ENCODE data around the gene CNR2.
A peak's percentile ranks its signal among the peaks of the same experiment; 100 is the strongest.

Gene CNR2

DNA sequence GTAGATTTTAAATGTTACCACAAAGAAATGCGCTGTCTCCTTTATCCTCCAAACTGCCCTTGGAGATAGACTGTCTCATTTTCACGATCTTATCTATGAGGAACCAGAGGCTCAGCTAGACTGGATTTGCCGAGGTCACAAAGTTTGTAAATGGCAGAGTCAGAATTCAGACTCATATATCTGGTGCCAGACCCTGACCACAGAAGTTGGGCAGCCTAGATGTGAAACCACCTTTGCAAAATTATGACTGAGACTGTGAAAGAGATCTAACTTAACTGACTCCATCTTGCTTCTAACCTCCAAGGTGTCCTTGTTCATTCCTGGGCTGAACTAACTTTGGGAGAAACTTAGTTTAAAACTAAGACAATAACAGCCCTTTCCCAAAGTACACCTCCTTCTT is 14.1 kb downstream of the CNR2 start:
- no peak overlapping the region for H3K4me3 ChIP-seq (ENCODE audit: low read length)
- TF ChIP-seq, protein P1, sequence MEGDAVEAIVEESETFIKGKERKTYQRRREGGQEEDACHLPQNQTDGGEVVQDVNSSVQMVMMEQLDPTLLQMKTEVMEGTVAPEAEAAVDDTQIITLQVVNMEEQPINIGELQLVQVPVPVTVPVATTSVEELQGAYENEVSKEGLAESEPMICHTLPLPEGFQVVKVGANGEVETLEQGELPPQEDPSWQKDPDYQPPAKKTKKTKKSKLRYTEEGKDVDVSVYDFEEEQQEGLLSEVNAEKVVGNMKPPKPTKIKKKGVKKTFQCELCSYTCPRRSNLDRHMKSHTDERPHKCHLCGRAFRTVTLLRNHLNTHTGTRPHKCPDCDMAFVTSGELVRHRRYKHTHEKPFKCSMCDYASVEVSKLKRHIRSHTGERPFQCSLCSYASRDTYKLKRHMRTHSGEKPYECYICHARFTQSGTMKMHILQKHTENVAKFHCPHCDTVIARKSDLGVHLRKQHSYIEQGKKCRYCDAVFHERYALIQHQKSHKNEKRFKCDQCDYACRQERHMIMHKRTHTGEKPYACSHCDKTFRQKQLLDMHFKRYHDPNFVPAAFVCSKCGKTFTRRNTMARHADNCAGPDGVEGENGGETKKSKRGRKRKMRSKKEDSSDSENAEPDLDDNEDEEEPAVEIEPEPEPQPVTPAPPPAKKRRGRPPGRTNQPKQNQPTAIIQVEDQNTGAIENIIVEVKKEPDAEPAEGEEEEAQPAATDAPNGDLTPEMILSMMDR (IDR thresholded peaks at IDR 0.05; ENCODE audit: insufficient read depth, low read depth, low read length, missing control alignments) = no peak
- no peak for DNase-seq (ENCODE audit: low read depth)

DNA sequence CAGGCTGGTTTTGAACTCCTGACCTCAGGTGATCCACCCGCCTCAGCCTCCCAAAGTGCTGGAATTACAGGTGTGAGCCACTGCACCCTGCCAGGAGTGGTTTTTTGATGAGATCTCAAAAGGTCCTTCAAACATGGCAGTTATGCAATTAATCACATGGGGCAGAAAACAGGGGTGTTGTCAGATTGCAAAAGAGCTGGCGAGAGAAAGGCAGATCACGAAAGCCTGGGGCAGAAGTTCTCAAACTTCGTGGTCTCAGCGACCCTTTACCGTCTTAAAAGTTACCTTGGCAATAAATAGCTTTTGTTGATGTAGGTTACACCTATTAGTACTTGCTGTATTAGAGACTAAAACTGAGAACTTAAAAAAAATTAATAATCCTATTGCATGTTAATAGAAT is 16.1 kb downstream of the CNR2 start:
- TF ChIP-seq, protein P1 (IDR thresholded peaks at IDR 0.05; ENCODE audit: insufficient read depth, low read depth, low read length, missing control alignments) = no peak
- H3K4me3 ChIP-seq (ENCODE audit: low read length) = no peak overlapping the region
- DNase-seq (ENCODE audit: low read depth) = peak; percentile 46

DNA sequence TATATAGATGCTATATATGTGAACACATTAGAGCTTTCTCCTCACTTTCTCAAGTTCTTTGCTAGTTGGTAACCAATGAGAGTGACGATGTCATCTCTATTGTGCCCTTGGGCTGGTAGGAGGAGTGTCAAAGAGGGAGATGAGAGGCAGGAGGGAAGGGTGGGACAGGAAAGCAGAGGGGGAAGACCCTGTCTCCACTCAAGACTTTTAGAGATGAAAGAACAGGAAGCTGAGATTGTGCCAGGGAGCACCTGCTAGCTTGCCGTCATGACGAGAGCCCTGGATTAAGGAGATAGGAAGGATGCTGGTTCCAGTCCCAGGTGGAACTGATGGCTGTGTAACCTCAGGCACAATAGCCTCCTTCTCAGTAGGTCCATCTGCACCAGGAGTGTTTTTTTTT is 16.7 kb downstream of the CNR2 start:
- no peak for DNase-seq (ENCODE audit: low read depth)
- no peak overlapping the region for H3K4me3 ChIP-seq (ENCODE audit: low read length)
- TF ChIP-seq, protein P1 (IDR thresholded peaks at IDR 0.05; ENCODE audit: insufficient read depth, low read depth, low read length, missing control alignments) = no peak

DNA sequence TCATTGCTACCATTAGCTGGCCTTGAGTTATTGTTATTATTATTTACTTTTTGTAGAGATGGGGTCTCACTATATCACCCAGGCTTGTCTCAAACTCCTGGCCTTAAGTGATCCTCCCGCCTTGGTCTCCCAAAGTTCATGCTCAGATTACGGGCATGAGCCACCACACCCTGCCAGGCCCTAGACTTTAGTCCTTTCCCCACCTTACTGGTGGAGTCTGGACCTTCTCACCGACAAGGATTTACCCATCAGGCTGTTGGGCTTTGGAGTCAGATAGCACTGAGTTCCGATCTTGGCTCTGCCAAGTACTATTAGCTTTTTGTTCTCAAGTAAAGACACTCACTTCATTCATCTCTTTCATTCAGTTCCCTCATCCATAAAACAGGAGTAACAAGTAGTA is 17.2 kb downstream of the CNR2 start:
- no peak overlapping the region for H3K4me3 ChIP-seq (ENCODE audit: low read length)
- no peak for DNase-seq (ENCODE audit: low read depth)
- TF ChIP-seq, protein P1 (IDR thresholded peaks at IDR 0.05; ENCODE audit: insufficient read depth, low read depth, low read length, missing control alignments) = no peak

DNA sequence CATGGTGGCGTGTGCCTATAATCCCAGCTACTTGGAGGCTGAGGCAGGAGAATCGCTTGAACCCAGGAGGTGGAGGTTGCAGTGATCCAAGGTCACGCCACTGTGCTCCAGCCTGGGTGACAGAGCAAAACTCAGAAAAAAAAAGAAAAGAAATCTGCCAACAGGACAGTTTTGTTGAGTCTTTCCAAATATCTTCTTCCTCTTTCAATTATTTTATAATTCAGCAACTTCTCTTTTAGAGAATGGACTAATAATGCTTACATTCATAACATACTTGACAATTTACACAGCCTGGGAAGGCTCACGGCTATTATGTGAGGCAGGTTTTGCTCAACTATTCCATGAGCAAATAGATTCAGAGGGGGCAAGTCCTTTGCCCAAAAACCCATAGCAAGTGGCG is 18.1 kb downstream of the CNR2 start:
- no peak for DNase-seq (ENCODE audit: low read depth)
- H3K4me3 ChIP-seq (ENCODE audit: low read length) = no peak overlapping the region
- TF ChIP-seq, protein P1 (IDR thresholded peaks at IDR 0.05; ENCODE audit: insufficient read depth, low read depth, low read length, missing control alignments) = no peak

DNA sequence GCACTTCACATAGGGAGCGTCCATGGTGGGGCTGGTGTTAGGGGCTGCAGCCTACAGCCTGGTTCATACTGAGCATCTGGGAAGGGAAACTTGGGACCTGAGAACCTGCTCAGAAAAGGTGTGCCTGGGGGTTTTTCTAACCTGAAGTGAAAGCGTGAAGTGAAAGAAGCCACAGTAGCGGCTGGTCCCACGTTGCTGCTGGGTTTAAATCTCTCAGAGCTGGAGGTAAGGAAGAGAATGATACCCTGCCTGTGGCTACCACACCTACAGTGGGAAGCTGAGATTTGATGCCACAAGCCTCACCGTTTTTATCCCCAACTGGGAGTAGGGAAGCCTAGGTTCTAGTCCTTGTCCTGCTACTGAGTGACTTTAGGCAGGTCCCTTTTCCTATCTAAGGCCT is 24.1 kb downstream of the CNR2 start:
- TF ChIP-seq, protein P1 (IDR thresholded peaks at IDR 0.05; ENCODE audit: insufficient read depth, low read depth, low read length, missing control alignments) = no peak

DNA sequence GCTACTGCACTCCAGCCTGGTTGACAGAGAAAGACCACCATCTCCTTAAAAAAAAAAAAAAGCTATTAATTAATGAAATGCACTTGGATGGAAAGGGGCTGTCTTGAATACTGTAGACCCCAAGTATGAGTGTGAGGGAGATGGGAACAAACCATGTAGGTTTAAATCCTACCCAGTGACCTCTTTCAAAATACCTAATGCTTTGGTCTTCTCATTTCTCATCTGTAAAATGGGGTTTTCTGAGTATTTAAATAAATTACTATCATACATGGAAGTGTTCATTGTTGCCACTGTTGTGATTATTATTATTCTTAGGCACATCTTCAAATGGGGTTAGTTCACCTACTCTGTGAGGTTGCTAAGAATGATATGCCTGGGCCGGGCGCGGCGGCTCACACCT is 27.9 kb downstream of the CNR2 start:
- DNase-seq (ENCODE audit: low read depth) = no peak
- H3K4me3 ChIP-seq (ENCODE audit: low read length) = no peak overlapping the region
- TF ChIP-seq, protein P1 (IDR thresholded peaks at IDR 0.05; ENCODE audit: insufficient read depth, low read depth, low read length, missing control alignments) = no peak

More for the DNA sequence above, 24.1 kb downstream of the CNR2 start:
- no peak overlapping the region for H3K4me3 ChIP-seq (ENCODE audit: low read length)
- no peak for DNase-seq (ENCODE audit: low read depth)
